Eye (tissue), 1 donor: ENCODE results near the gene CATSPER2.
A peak's percentile ranks its signal among the peaks of the same experiment; 100 is the strongest.
"Not testable (repeated sequence)": the region's sequence is repeated elsewhere in the genome, so short reads cannot be mapped to it uniquely, and the experiment has no call there.

Source experiments
- DNase-seq: peaks from one replicate; pipeline ENCODE4 v3.0.0-alpha.2; 2015

Gene CATSPER2

GRCh38 chr15:43648649-43649429 is at the start of gene CATSPER2:
TSS of gene CATSPER2 (minus strand) at chr15:43648844. CDS start at chr15:43648061, 783 bp downstream.
- no peak for DNase-seq

- DNase-seq, result not testable (repeated sequence)
Measured at GRCh38 chr15:43693148-43694022, 44.7 kb upstream of the CATSPER2 start, which contains the start of gene CKMT1A. TSS of gene CKMT1A (plus strand) at chr15:43693859. CDS start at chr15:43694051, 192 bp downstream.

- not testable (repeated sequence) for DNase-seq
Measured at GRCh38 chr15:43692679-43693078, 44.0 kb upstream of the CATSPER2 start.

- DNase-seq, result not testable (repeated sequence)
Measured at GRCh38 chr15:43689604-43690301, 41.1 kb upstream of the CATSPER2 start.

GRCh38 chr15:43674175-43674574 is 25.5 kb upstream of the CATSPER2 start:
- not testable (repeated sequence) for DNase-seq

GRCh38 chr15:43666177-43666576 is 17.5 kb upstream of the CATSPER2 start:
- DNase-seq, result not testable (repeated sequence)

GRCh38 chr15:43663333-43663732 is 14.7 kb upstream of the CATSPER2 start:
- DNase-seq, result not testable (repeated sequence)

- not testable (repeated sequence) for DNase-seq
Measured at GRCh38 chr15:43662293-43662692, 13.6 kb upstream of the CATSPER2 start.

GRCh38 chr15:43659727-43660126 is 11.1 kb upstream of the CATSPER2 start:
- not testable (repeated sequence) for DNase-seq

- not testable (repeated sequence) for DNase-seq
Measured at GRCh38 chr15:43649430-43649926, 834 bp upstream of the CATSPER2 start.

GRCh38 chr15:43638464-43639204 is 10.0 kb downstream of the CATSPER2 start:
- DNase-seq, result not testable (repeated sequence)

GRCh38 chr15:43626937-43627336 is 21.7 kb downstream of the CATSPER2 start:
- not testable (repeated sequence) for DNase-seq

- peak; percentile 32 for DNase-seq
Measured at GRCh38 chr15:43625106-43625505, 23.5 kb downstream of the CATSPER2 start.

- not testable (repeated sequence) for DNase-seq
Measured at GRCh38 chr15:43622068-43622799, 26.4 kb downstream of the CATSPER2 start.

GRCh38 chr15:43618700-43619099 is 29.9 kb downstream of the CATSPER2 start, which contains the start of gene STRC:
TSS of gene STRC (minus strand) at chr15:43618800. CDS start at chr15:43618722, 78 bp downstream.
- not testable (repeated sequence) for DNase-seq

- not testable (repeated sequence) for DNase-seq
Measured at GRCh38 chr15:43617750-43618149, 30.9 kb downstream of the CATSPER2 start.

GRCh38 chr15:43602233-43602632 is 46.4 kb downstream of the CATSPER2 start:
- DNase-seq, result peak; percentile 20

GRCh38 chr15:43600200-43600599 is 48.4 kb downstream of the CATSPER2 start:
- DNase-seq, result not testable (repeated sequence)

- not testable (repeated sequence) for DNase-seq
Measured at GRCh38 chr15:43599131-43599530, 49.5 kb downstream of the CATSPER2 start.

- not testable (repeated sequence) for DNase-seq
Measured at GRCh38 chr15:43593328-43594190, 55.1 kb downstream of the CATSPER2 start, which contains the start of gene CKMT1B. TSS of gene CKMT1B (plus strand) at chr15:43594027. CDS start at chr15:43594219, 192 bp downstream.
